SKM-1 (cell line): ENCODE measurements around the gene CCR5AS.
"Not testable (repeated sequence)": the region's sequence is repeated elsewhere in the genome, so short reads cannot be mapped to it uniquely, and the experiment has no call there.

Experiments used
- DNase-seq: peaks from one replicate; lab custom pipeline; 2025; ENCODE audit not compliant: unreplicated experiment; lab: John Stamatoyannopoulos, UW

CCR5AS gene

GRCh38 chr3:46406443-46406787, 451 bp downstream of the CCR5AS start:
- DNase-seq = no peak

GRCh38 chr3:46405301-46406019, 1.4 kb downstream of the CCR5AS start:
- DNase-seq = no peak

- DNase-seq = not testable (repeated sequence)
Measured at GRCh38 chr3:46402902-46403301, 4.0 kb downstream of the CCR5AS start.

DNA sequence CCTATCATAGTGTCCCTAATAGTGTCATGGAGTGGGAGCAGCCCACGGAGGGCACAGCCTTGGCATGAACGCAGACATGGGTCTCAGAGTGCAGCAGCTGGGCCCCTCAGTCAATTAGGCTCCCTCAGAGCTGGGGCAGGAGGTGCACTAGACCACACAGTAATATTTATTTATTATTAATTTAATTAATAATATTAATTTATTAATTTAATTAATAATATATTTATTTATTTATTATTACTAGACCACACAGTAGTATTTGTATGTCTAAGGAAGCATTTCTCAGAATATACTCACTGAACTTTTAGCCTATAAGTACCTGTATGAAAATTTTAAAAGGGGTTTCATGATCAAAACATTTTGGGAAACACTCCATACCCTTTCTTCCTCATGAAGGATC, 5.3 kb downstream of the CCR5AS start:
- no peak for DNase-seq

- DNase-seq = no peak
Measured at GRCh38 chr3:46400846-46401245, 6.0 kb downstream of the CCR5AS start.

- DNase-seq = no peak
Measured at GRCh38 chr3:46400000-46400734, 6.7 kb downstream of the CCR5AS start.

- DNase-seq = no peak
Measured at GRCh38 chr3:46399557-46399956, 7.3 kb downstream of the CCR5AS start.

DNA sequence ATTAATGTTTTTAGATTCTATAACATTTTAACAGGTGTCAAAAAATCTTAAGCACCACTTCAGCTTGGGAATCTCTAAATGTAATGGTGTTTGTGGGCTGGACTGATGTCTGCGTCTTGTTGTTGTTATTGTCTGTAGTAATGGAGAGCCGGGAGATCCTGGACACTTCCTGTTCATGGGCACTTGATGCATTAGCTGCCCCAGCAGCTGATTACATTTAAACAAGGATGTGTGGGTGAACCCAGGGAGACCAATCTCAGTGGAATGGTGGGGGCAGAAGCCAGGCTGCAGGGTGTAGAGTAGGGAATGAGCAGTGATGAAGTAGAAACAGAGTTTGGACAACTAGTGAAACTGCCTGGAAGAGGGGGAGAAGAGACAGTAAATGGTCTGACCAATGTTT, 7.8 kb downstream of the CCR5AS start:
- DNase-seq = no peak

DNA sequence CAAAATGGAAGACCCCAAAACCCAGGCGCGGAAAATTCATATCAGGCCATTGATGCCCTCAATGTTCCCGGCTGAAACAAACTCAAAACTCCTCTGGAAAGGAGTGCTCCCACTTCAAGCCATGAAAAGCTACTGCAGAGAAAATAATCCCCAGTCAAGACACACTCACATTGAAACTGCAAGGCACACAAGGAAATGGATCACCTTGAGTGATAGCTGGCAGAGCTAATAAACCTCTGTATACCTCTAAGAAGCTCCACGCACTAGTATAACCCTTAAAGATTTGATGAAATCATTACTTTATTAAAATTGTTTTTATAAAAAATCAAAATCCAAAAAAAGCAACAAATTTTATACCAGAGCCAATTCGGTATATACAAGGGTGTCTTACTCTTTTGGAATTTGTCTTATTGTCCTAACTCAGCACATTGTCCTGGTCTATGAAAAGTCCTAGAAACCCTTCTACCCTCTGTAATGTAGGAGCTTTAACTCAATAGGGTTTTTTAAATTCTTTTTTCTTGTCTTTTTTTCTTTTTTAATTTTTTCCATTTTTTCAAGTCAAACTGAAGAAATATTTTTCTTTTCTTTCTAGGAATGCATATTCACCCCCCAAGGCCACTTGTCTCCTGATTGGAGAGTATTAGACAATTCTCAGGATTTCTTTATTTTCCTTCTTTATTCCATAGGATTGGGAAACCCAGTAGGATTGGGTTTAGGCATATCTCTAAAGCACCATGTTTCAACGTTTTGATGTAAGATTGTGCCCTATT, 8.5 kb downstream of the CCR5AS start:
- DNase-seq = no peak

- DNase-seq = no peak
Measured at GRCh38 chr3:46397111-46397510, 9.8 kb downstream of the CCR5AS start.

DNA sequence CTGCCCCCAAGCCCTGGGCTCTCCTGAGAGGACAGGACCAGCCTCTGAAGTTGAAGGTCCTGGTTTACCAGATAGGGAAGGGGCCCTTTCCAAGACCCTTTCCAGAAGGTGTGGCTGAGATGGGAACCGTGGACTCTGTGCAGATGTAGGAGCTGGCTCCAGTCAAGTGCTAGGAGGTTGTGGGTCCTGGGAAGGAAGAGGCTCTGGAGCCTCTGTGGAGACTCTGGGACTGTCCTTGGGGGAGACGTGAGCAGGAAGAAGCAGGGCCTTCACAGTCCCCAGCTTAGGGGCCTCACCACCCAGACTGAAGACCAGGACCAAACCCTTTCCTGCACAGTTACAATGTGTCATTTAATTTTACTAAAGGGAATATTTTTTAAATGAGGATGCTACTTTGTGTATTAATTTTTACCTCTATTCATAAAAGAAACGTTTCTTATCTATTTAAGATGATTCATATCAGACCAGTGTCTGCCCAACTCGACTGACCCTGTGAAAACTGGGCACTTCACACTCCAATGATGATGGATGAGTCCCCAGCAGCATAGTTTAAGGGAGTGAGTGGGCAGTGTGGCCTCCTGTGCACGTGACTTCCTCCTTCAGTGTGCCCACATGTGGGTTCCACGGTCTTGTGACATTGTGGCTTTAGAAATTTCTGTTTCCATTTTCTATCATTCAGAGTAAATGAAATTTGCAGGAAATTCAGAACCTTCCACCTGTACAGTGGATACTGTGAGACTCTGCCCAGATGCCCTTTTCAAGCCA, 10.9 kb downstream of the CCR5AS start:
- DNase-seq = no peak

DNA sequence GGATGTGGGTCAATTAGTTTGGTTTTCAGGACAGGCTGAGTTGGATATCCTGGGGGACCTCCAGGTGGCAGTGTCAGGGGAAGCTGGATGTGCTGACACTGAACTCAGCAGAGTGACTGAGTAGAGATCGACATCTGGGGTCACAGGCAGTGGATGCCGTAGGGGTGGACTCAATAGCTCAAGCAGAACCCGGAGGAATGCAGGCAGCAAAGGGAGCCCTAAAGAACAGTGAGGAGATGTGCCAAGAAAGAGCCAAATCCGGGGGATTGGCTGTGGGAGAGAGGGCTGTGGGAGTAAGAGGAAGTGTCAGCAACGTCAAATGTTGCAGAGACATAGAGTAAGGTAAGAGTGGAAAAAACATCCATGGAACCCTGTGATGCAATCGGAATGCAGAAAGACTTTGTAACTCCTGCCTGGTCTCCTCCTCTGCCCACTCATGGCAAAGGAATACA, 11.6 kb downstream of the CCR5AS start:
- DNase-seq = peak; percentile 80

DNA sequence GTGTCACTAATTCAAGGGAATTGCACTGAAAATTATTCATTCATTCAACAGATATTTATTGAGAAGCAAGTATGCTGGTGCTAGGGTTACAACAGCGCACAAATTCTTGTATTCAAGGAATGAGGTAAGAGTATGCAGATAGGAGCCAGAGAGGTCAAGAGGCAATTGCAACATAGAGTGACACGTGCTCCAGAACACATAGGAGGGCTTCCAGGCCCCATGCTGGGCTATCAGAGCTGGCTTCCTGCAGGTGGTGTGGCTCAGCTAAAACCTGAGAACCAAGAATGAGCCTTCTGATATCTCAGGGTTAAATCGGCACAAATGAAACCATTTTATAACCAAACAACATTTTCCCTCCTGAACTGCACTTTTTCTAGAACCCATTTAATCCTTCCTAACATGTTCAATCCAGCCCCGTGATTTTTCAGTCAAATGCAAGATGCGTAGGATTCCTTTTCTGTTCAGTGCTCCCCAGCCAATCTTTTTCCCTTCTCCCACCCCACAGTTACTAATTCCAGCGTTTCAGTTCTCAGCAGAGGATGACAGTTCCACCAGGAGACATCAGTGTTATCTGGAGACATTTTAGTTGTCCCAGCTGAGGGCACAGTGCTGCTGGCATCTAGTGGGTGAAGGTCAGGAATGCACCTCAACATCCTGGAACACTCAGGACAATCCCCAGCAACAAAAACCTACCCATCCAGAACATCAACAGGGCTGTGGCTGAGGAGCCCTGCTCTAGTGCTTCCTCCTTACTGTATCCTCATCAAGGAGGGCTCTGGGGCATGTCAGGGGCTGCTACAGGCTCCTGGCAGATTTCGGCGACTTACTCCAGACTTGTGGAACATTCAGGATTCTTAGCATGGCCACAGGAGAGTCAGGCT, 13.1 kb downstream of the CCR5AS start:
- peak; percentile 36 for DNase-seq

DNA sequence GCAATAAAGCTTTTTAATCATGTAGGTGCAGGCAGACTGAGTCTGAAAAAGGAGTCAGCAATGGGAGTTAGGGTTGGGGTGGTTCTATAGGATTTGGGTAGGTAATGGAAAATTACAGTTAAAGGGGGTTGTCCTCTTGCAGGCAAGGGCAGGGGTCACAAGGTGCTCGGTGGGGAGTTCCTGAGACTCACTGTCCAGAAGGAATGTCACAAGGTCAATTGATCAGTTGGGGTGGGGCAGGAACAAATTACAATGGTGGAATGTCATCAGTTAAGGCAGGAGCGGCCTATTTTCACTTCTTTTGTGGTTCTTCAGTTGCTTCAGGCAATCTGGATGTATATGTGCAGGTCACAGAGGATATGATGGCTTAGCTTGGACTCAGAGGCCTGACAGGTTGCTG, 13.9 kb downstream of the CCR5AS start:
- no peak for DNase-seq

GRCh38 chr3:46391526-46391925, 15.3 kb downstream of the CCR5AS start:
- not testable (repeated sequence) for DNase-seq

DNA sequence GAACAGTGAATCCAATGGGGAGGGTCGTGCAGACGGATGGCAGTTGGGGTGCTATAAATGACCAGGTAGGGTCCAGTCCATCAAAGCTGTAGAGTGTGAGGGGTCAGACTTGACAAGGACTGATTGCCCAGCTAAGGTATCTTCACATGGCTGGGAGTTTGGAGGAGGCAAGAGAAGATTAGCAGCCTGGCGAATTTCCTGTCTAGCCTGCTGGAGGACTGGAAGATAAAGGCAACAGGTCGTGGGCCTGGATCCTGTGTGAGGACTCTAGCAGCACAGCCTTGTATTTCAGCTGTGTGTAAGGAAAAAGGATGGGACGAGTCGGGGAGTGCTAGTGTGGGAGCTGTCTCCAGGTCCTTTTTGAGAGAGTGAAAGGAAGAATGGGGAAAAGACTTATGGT, 17.6 kb downstream of the CCR5AS start:
- DNase-seq = no peak

- not testable (repeated sequence) for DNase-seq
Measured at GRCh38 chr3:46388847-46389246, 18.0 kb downstream of the CCR5AS start.

DNA sequence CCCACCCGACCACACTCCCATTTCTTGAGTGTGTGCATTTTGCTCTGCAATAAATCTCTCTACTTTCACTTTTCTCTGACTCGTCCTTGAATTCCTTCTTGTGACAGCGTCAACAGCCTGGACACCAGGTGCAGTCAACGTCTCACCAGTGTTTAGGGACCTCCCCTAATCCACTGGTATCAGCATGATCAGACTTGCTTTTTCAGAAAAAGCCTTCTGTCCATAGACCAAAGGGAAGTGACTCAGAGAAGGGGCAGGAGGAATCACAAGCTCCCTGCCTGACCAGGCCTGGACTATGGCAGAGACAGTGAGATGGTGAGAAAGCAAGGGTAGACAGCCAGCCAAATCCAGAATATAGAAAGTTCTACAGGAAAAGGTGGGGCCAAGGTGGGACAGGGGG, 20.7 kb downstream of the CCR5AS start:
- no peak for DNase-seq

GRCh38 chr3:46383951-46384330, 22.9 kb downstream of the CCR5AS start:
- no peak for DNase-seq
